Suprapubic skin (tissue), 4 donors: Measurements from ENCODE around the gene SLC17A3. TPM values are rescaled to one million over a fixed set of nuclear protein-coding genes. Genes with fewer than 3 reads are reported as not detected.

Experiments
- DNase-seq, 2 donors: peaks; one replicate each; pipeline ENCODE4 v3.0.0-alpha.2; 2019; ENCODE audit warnings: low spot score in 2 of 2
- H3K27ac ChIP-seq: fragments of 200-600 bp; sonication (generic); one replicate; pipeline ENCODE4 v1.5.1; 2019
- H3K27me3 ChIP-seq: fragments of 200-600 bp; sonication (generic); one replicate; pipeline ENCODE4 v1.5.1; 2019
- H3K36me3 ChIP-seq: fragments of 200-600 bp; sonication (generic); one replicate; pipeline ENCODE4 v1.5.1; 2019
- H3K4me1 ChIP-seq: fragments of 200-600 bp; sonication (generic); one replicate; pipeline ENCODE4 v1.5.1; 2019
- H3K4me3 ChIP-seq: fragments of 200-600 bp; sonication (generic); one replicate; pipeline ENCODE4 v1.5.1; 2019; ENCODE audit warnings: mild to moderate bottlenecking
- H3K9me3 ChIP-seq: fragments of 200-600 bp; sonication (generic); one replicate; pipeline ENCODE4 v1.5.1; 2019
- EP300 ChIP-seq: sonication (generic); formaldehyde crosslinking; IDR thresholded peaks from one replicate; pipeline ENCODE4 v1.6.1; 2017; ENCODE audit warnings: antibody characterized with exemption
- POLR2A ChIP-seq, 2 donors: fragments of 450-650 bp; IDR thresholded peaks; one replicate each; pipeline ENCODE4 v1.6.1; 2017; ENCODE audit warnings: antibody characterized with exemption in 2 of 2, mild to moderate bottlenecking in 2 of 2, moderate library complexity in 2 of 2
- POLR2AphosphoS5 ChIP-seq, 3 donors: sonication (generic); formaldehyde crosslinking; IDR thresholded peaks; one replicate each; pipeline ENCODE4 v1.6.1; 2017; ENCODE audit warnings: antibody characterized with exemption in 3 of 3
- WGBS: methylation state at CpG from one replicate; pipeline ENCODE4 v1.1.5; 2018; 5-methylcytosine and 5-hydroxymethylcytosine counted together
- total RNA-seq, 4 donors: library from RNA; depleted of rRNA; stranded (reverse); fragments of >200 nt; gene quantifications; one replicate each; pipeline ENCODE4 v1.1.0, GENCODE V29; 2016
- TF ChIP-seq, protein P1 (sequence below), 2 donors: fragments of 200-600 bp in 1 of 2; fragments of 450-650 bp in 1 of 2; sonication (generic) in 1 of 2; IDR thresholded peaks; one replicate each; pipeline ENCODE4 v1.5.1; 2016 to 2019; ENCODE audit warnings: antibody characterized with exemption in 2 of 2, mild to moderate bottlenecking in 1 of 2, moderate library complexity in 1 of 2

The SLC17A3 gene
- total RNA-seq, 4 donors from 2014 or later: not detected

- 91% methylated on average over 4 of the region's 4 CpGs for WGBS
- Histone ChIP-seq H3K4me3 (no peak overlapping the region), H3K27me3 (peaks cover 3% of the 10 kb centered on the region), H3K27ac (no peak overlapping the region), H3K4me1 (no peaks in the 10 kb centered on the region), H3K36me3 (no peaks in the 10 kb centered on the region), H3K9me3 (no peaks in the 10 kb centered on the region)
- TF ChIP-seq, protein P1, sequence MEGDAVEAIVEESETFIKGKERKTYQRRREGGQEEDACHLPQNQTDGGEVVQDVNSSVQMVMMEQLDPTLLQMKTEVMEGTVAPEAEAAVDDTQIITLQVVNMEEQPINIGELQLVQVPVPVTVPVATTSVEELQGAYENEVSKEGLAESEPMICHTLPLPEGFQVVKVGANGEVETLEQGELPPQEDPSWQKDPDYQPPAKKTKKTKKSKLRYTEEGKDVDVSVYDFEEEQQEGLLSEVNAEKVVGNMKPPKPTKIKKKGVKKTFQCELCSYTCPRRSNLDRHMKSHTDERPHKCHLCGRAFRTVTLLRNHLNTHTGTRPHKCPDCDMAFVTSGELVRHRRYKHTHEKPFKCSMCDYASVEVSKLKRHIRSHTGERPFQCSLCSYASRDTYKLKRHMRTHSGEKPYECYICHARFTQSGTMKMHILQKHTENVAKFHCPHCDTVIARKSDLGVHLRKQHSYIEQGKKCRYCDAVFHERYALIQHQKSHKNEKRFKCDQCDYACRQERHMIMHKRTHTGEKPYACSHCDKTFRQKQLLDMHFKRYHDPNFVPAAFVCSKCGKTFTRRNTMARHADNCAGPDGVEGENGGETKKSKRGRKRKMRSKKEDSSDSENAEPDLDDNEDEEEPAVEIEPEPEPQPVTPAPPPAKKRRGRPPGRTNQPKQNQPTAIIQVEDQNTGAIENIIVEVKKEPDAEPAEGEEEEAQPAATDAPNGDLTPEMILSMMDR (IDR thresholded peaks at IDR 0.05): no peak
- TF ChIP-seq EP300 (no peak), POLR2A (IDR thresholded peaks at IDR 0.05) (no peak), POLR2AphosphoS5 (IDR thresholded peaks at IDR 0.05) (no peak)
- no peak for DNase-seq
Observed at GRCh38 chr6:25862199-25862598, 11.8 kb downstream of the SLC17A3 start.

- no peaks in the 10 kb centered on the region for H3K9me3 ChIP-seq
- H3K36me3 ChIP-seq: no peaks in the 10 kb centered on the region
- H3K4me1 ChIP-seq: no peaks in the 10 kb centered on the region
- no peak for DNase-seq
- H3K27ac ChIP-seq: no peak overlapping the region
- H3K4me3 ChIP-seq: no peak overlapping the region
- TF ChIP-seq POLR2AphosphoS5 (IDR thresholded peaks at IDR 0.05) (no peak), EP300 (no peak), POLR2A (IDR thresholded peaks at IDR 0.05) (no peak)
- TF ChIP-seq, protein P1 (IDR thresholded peaks at IDR 0.05): no peak
- no peaks in the 10 kb centered on the region for H3K27me3 ChIP-seq
Observed at GRCh38 chr6:25852756-25853155, 21.3 kb downstream of the SLC17A3 start.

DNA sequence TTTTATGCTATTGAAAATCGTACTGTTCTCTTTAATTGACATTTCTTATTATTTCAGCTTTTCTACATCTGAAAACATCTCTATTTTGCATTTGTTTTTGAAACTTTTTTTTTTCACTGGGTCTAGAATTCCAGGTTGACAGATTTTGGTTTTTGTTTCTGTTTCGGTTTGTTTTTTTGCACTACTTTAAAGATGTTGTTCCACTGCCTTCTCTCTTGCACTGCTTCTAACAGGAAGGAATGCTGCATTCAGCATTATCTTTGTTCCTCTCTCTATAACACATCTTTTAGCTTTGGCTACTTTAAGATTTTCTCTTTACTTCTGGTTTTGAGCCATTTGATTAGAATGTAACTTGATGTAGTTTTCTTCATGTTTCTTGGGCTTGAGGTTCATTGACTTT, 22.1 kb downstream of the SLC17A3 start:
- no peaks in the 10 kb centered on the region for H3K36me3 ChIP-seq
- H3K9me3 ChIP-seq: no peaks in the 10 kb centered on the region
- H3K4me1 ChIP-seq: no peaks in the 10 kb centered on the region
- TF ChIP-seq POLR2A (IDR thresholded peaks at IDR 0.05) (no peak), POLR2AphosphoS5 (IDR thresholded peaks at IDR 0.05) (no peak), EP300 (no peak)
- TF ChIP-seq, protein P1 (IDR thresholded peaks at IDR 0.05): no peak
- DNase-seq: no peak
- WGBS: 89% methylated on average over 2 of the region's 2 CpGs
- H3K27me3 ChIP-seq: no peaks in the 10 kb centered on the region
- H3K4me3 ChIP-seq: no peak overlapping the region
- H3K27ac ChIP-seq: no peak overlapping the region

GRCh38 chr6:25844518-25844917, 29.5 kb downstream of the SLC17A3 start:
- no peaks in the 10 kb centered on the region for H3K4me1 ChIP-seq
- H3K9me3 ChIP-seq: no peaks in the 10 kb centered on the region
- TF ChIP-seq, protein P1 (IDR thresholded peaks at IDR 0.05): no peak
- no peak for TF ChIP-seq POLR2AphosphoS5 (IDR thresholded peaks at IDR 0.05)
- no peak for TF ChIP-seq EP300
- TF ChIP-seq POLR2A (IDR thresholded peaks at IDR 0.05): no peak
- 55% methylated on average over 2 of the region's 2 CpGs for WGBS
- no peak for DNase-seq
- peaks cover 4% of the 10 kb centered on the region for H3K27me3 ChIP-seq
- H3K4me3 ChIP-seq: no peak overlapping the region
- no peak overlapping the region for H3K27ac ChIP-seq
- H3K36me3 ChIP-seq: no peaks in the 10 kb centered on the region

- 95% methylated on average over 1 of the region's 1 CpG for WGBS
- Histone ChIP-seq H3K36me3 (no peaks in the 10 kb centered on the region), H3K9me3 (no peaks in the 10 kb centered on the region), H3K4me3 (no peak overlapping the region), H3K27ac (no peak overlapping the region), H3K4me1 (no peaks in the 10 kb centered on the region), H3K27me3 (peaks cover 4% of the 10 kb centered on the region)
- TF ChIP-seq EP300 (no peak), POLR2AphosphoS5 (IDR thresholded peaks at IDR 0.05) (no peak)
- TF ChIP-seq, protein P1 (IDR thresholded peaks at IDR 0.05): no peak
- DNase-seq: no peak
Observed at GRCh38 chr6:25842526-25842925, 31.5 kb downstream of the SLC17A3 start.
